ENCODE results near the gene FAM180B. TPM values are rescaled to one million over a fixed set of nuclear protein-coding genes. Genes with fewer than 3 reads are reported as not detected.

Gene FAM180B
- total RNA-seq, 1 experiment from 2014 or later, result not detected

DNA sequence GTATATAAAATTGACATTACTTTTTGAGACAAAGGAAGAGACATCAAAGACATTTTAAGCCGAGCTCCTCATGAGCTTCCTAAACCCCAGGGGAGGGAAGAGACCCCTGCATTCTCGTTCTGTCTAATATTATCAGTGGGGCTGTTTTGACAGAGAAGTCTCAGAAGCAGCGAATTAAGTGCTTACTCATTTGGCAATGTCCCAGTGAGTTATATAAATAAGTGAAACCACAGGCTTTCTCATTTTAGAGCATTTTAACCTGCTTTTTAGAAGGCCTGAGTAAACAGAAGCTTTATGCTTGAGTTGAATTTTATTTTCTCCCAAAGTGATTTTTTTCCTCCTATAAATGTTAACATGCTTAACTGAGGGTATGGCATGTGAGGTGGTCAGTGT is 30.9 kb downstream of the FAM180B start:
- H3K27me3 Mint-ChIP-seq (ENCODE audit: insufficient read depth, unreplicated experiment), result no peaks in the 10 kb centered on the region
- no TSS peak for BruUV-seq (replicated peaks)
- no peaks in the 10 kb centered on the region for H3K9me3 Mint-ChIP-seq (ENCODE audit: unreplicated experiment)
- CTCF ChIA-PET, result interaction anchor here (1.0 kb wide), 1 partner anchor 16 kb away, joined by 3 read pairs; no protein-coding TSS in a partner anchor
- no peak overlapping the region for H3K27ac Mint-ChIP-seq (ENCODE audit: low read depth, unreplicated experiment)
- H3K4me3 Mint-ChIP-seq (ENCODE audit: unreplicated experiment), result no peak overlapping the region
- DNase-seq (ENCODE audit: unreplicated experiment), result peak; percentile 25
- no peaks in the 10 kb centered on the region for H3K4me1 Mint-ChIP-seq (ENCODE audit: insufficient read depth, unreplicated experiment)
- TF ChIP-seq, protein P1, sequence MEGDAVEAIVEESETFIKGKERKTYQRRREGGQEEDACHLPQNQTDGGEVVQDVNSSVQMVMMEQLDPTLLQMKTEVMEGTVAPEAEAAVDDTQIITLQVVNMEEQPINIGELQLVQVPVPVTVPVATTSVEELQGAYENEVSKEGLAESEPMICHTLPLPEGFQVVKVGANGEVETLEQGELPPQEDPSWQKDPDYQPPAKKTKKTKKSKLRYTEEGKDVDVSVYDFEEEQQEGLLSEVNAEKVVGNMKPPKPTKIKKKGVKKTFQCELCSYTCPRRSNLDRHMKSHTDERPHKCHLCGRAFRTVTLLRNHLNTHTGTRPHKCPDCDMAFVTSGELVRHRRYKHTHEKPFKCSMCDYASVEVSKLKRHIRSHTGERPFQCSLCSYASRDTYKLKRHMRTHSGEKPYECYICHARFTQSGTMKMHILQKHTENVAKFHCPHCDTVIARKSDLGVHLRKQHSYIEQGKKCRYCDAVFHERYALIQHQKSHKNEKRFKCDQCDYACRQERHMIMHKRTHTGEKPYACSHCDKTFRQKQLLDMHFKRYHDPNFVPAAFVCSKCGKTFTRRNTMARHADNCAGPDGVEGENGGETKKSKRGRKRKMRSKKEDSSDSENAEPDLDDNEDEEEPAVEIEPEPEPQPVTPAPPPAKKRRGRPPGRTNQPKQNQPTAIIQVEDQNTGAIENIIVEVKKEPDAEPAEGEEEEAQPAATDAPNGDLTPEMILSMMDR (IDR thresholded peaks at IDR 0.05; ENCODE audit: unreplicated experiment), result no peak
- intact Hi-C loops (cut with micrococcal nuclease), result no loop called here
- peaks cover 68% of the 10 kb centered on the region for H3K36me3 Mint-ChIP-seq (ENCODE audit: insufficient read depth, unreplicated experiment)
- POLR2A ChIA-PET, result interaction anchor here (0.7 to 1.8 kb wide), 4 partner anchors 12 to 127 kb away, joined by 3 to 5 read pairs (median 3); partner anchors contain the start of gene CELF1

- no peaks in the 10 kb centered on the region for H3K27me3 Mint-ChIP-seq (ENCODE audit: insufficient read depth, unreplicated experiment)
- no peak overlapping the region for H3K4me3 Mint-ChIP-seq (ENCODE audit: unreplicated experiment)
- no TSS peak for BruUV-seq (replicated peaks)
- TF ChIP-seq, protein P1 (IDR thresholded peaks at IDR 0.05; ENCODE audit: unreplicated experiment), result no peak
- no peaks in the 10 kb centered on the region for H3K4me1 Mint-ChIP-seq (ENCODE audit: insufficient read depth, unreplicated experiment)
- H3K9me3 Mint-ChIP-seq (ENCODE audit: unreplicated experiment), result no peaks in the 10 kb centered on the region
- peaks cover 81% of the 10 kb centered on the region for H3K36me3 Mint-ChIP-seq (ENCODE audit: insufficient read depth, unreplicated experiment)
- DNase-seq (ENCODE audit: unreplicated experiment), result no peak
- ChIA-PET CTCF (interaction anchor here (0.6 to 1.8 kb wide), 4 partner anchors 15 to 271 kb away, joined by 3 to 7 read pairs (median 4); no protein-coding TSS in a partner anchor), POLR2A (interaction anchor here (0.5 to 1.0 kb wide), 4 partner anchors 23 to 134 kb away, joined by 3 to 4 read pairs (median 3); no protein-coding TSS in a partner anchor)
- no peak overlapping the region for H3K27ac Mint-ChIP-seq (ENCODE audit: low read depth, unreplicated experiment)
- intact Hi-C loops (cut with micrococcal nuclease), result no loop called here
Measured at GRCh38 chr11:47620836-47621378, 34.4 kb downstream of the FAM180B start.

- no peak for DNase-seq (ENCODE audit: unreplicated experiment)
- H3K36me3 Mint-ChIP-seq (ENCODE audit: insufficient read depth, unreplicated experiment), result peaks cover 93% of the 10 kb centered on the region
- H3K4me3 Mint-ChIP-seq (ENCODE audit: unreplicated experiment), result no peak overlapping the region
- H3K9me3 Mint-ChIP-seq (ENCODE audit: unreplicated experiment), result no peaks in the 10 kb centered on the region
- H3K27me3 Mint-ChIP-seq (ENCODE audit: insufficient read depth, unreplicated experiment), result no peaks in the 10 kb centered on the region
- POLR2A ChIA-PET, result interaction anchor here (1.0 kb wide), 1 partner anchor 16 kb away, joined by 3 read pairs; the partner anchor contains the start of gene MTCH2
- no TSS peak for BruUV-seq (replicated peaks)
- H3K27ac Mint-ChIP-seq (ENCODE audit: low read depth, unreplicated experiment), result no peak overlapping the region
- TF ChIP-seq, protein P1 (IDR thresholded peaks at IDR 0.05; ENCODE audit: unreplicated experiment), result no peak
- CTCF ChIA-PET, result interaction anchor here (0.6 to 1.0 kb wide), 3 partner anchors 73 to 363 kb away, joined by 3 read pairs; no protein-coding TSS in a partner anchor
- intact Hi-C loops (cut with micrococcal nuclease), result no loop called here
- H3K4me1 Mint-ChIP-seq (ENCODE audit: insufficient read depth, unreplicated experiment), result no peaks in the 10 kb centered on the region
Measured at GRCh38 chr11:47626234-47626633, 39.8 kb downstream of the FAM180B start.

- intact Hi-C loops (cut with micrococcal nuclease), result no loop called here
- no peak for DNase-seq (ENCODE audit: unreplicated experiment)
- Mint-ChIP-seq H3K4me1 (ENCODE audit: insufficient read depth, unreplicated experiment) (no peaks in the 10 kb centered on the region), H3K27ac (ENCODE audit: low read depth, unreplicated experiment) (no peak overlapping the region), H3K36me3 (ENCODE audit: insufficient read depth, unreplicated experiment) (peaks cover 93% of the 10 kb centered on the region), H3K4me3 (ENCODE audit: unreplicated experiment) (no peak overlapping the region), H3K9me3 (ENCODE audit: unreplicated experiment) (no peaks in the 10 kb centered on the region), H3K27me3 (ENCODE audit: insufficient read depth, unreplicated experiment) (no peaks in the 10 kb centered on the region)
- no TSS peak for BruUV-seq (replicated peaks)
- CTCF ChIA-PET, result interaction anchor here (0.8 kb wide), 1 partner anchor 9 kb away, joined by 3 read pairs; no protein-coding TSS in a partner anchor
- POLR2A ChIA-PET, result interaction anchor here (0.7 kb wide), 1 partner anchor 220 kb away, joined by 4 read pairs; the partner anchor contains the start of gene NUP160
- TF ChIP-seq, protein P1 (IDR thresholded peaks at IDR 0.05; ENCODE audit: unreplicated experiment), result no peak
Measured at GRCh38 chr11:47628026-47628425, 41.5 kb downstream of the FAM180B start.
